NCI-H2227 treated with DMSO at 0.1 percent for 48 hours (cell line): ENCODE data around the gene ZNRF3.
"Not testable (repeated sequence)": the region's sequence is repeated elsewhere in the genome, so short reads cannot be mapped to it uniquely, and the experiment has no call there.

Experiments
- DNase-seq: peaks from one replicate; lab custom pipeline; 2025; lab: John Stamatoyannopoulos, UW

The ZNRF3 gene

DNA sequence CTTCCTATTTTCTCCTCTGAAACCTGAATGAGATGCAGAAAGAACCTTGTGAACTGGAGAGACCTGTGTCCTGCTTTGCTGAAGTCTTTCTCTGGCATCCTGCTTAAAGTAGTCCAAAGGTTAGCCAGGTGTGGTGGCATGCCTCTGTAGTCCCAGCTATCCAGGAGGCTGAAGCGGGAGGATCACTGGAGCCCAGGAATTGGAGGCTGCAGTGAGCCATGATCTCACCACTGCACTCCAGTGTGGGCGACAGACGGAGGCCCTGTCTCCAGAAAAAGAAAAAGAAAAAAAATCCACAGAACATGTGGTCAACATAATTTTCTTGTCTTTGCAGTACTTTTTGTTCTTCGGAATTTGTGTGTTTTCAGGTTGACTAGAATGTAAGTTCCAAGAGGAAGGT, 187.1 kb downstream of the ZNRF3 start:
- no peak for DNase-seq

- no peak for DNase-seq
Observed at GRCh38 chr22:29071261-29072045, 188.1 kb downstream of the ZNRF3 start.

- peak; percentile 45 for DNase-seq
Observed at GRCh38 chr22:29072193-29072978, 189.0 kb downstream of the ZNRF3 start.

GRCh38 chr22:29072979-29073617, 189.7 kb downstream of the ZNRF3 start, which contains the start of gene KREMEN1:
Gene KREMEN1, plus strand, starts transcription at chr22:29073035. Its CDS starts 96 bp downstream, at chr22:29073131.
- no peak for DNase-seq

DNA sequence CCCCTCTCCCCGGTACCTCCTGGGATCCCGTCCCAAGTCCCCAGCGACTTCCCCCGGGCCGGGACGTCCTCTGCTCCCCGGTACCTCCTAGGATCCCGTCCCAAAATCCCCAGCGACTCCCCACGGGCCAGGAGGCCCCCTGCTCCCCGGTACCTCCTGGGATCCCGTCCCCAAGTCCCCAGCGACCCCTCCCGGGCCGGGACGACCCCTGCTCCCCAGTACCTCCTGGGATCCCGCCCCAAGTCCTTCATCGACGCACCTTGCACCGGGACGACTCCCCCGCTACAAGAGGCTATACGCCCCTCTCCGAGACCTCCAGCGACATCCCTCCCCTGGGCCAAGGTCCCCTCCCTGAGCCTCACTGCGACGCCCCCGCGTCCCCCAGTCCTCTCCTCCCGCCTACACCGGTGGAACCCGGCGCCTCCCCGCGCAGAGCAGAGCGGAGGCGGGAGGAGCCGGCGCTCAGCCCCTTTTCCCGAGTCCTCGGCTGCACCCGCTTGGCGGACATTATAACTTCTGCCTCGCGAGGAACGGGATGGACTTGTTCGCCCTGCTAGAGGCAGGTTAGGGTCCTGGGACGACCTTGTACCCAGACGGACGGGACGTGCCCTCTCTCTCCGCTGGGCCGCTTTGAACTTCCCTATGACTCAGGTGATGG, 190.4 kb downstream of the ZNRF3 start:
- DNase-seq = no peak

DNA sequence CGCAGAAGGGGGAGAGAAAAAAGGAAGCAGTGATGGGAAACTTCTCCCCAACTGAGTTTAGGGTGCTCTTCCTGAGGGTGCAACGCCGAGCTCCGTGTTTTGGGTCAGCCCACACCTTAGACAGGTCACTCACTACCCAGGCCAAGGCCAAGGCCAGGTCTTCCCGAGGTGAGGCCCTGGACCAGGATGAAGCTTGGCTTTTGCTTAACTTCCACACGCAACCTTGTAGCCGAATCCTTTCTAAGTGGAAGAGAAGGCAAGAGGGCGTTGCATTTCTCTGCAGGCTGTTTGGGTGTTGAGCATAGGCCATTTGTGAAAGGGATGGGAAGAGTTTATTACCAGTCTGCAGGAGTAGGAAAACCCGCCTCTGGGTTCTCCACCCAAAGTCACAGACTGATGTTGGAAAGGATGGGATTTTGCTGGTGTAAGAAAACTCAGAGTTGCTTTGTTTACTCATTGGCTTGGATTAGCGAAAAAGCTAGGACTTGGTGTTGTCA, 191.0 kb downstream of the ZNRF3 start:
- no peak for DNase-seq

- DNase-seq = no peak
Observed at GRCh38 chr22:29078036-29078868, 194.9 kb downstream of the ZNRF3 start.

DNA sequence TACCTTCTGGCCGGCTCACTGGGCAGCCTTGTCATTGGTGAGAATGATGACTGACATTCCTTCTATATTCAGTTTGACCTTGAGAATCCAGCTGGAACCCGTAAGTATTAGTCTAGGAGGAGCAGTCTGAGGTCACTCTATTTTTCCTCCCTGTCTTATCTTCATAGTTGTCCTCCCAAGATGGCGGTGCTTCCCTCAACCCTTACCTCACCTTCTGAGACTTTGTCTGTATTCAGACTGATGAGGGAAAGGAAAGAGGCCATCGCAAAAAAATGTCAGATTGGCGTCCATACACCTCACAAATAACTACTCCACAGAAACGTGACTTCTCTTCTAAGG, 195.5 kb downstream of the ZNRF3 start:
- no peak for DNase-seq

- DNase-seq = peak; percentile 38
Observed at GRCh38 chr22:29079218-29079901, 196.0 kb downstream of the ZNRF3 start.

DNA sequence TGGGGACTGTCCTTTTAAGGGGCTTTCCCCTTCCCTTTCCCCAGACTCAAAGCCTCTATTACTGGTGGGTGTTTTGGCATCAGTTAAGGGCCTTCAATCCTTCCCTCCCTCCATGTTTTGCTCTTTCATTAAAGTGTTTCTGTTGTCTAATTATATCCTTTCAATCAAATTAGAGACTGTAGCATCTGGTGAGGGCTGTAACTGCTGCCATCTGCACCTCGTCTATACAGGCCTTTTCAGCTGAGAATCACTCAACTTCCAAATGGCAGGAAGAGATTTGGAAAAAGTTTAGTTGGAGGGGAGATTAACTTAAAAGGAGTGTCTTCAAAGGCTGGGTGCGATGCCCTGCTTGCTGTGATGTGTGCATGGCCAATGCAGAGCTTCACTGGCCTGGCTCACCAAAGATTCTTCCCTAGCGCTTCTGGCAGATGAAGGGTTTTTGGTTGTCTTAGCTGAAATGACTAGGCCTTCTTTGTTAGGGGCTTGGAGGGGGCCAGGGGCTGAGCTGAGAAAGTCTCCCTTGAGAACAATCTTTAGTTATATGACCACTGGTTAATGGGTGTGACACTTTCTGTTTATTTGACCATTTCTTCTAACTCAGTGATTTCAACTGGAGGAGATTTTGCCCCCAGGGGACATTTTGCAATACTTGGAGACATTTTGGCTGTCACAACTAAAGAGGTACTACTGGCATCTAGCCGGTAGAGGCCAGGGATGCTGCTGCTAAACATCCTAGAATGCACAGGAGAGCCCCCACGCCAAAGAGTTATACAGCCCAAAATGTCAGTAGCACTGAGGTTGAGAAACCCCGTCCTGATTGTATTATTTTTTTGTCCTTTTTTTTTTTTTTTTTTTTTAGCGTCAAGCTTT, 197.0 kb downstream of the ZNRF3 start:
- DNase-seq = peak; percentile 40

GRCh38 chr22:29081517-29082236, 198.3 kb downstream of the ZNRF3 start:
- DNase-seq = no peak

DNA sequence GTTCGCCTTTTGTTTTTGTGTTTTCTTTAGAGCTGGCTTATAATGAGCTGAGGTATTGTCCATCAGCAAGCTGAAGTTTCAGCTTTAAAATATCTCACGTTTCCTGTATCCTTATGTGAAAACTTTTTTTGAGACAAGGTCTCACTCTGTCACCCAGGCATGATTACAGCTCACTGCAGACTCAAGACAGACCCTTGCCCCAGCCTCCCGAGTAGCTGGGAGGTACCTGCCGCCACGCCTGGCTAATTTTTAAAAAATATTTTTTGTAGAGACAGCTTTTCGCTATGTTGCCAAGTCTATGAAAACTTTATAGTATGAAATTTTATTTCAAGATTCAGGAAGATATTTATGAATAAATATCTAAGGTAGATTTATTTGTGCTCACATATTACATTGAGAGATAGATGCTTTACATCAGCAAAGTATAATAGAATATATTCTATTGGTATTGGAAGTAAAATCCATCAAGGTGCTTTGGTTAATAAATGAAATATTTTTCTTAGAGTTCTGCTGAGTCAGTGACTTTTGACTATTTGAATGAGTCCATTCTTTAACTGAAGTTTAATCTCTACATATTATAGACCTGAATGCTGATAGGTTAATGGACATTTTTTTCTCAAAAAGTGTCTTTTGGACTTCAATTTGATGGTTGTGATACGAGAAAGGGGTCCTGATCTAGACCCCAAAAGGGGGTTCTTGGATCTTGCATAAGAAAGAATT, 199.6 kb downstream of the ZNRF3 start:
- DNase-seq = no peak

DNA sequence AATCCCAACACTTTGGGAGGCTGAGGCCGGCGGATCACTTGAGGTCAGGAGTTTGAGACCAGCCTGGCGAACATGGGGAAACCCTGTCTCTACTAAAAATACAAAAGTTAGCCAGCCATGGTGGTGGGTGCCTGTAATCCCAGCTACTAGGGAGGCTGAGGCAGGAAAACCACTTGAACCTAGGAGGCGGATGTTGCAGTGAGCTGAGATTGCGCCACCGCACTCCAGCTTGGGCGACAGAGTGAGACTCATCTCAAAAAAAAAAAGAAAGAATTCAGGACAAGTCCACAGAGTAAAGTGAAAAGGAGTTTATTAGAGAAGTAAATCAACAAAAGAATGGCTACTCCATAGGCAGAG, 200.2 kb downstream of the ZNRF3 start:
- not testable (repeated sequence) for DNase-seq

- DNase-seq = no peak
Observed at GRCh38 chr22:29083933-29084591, 200.7 kb downstream of the ZNRF3 start.

GRCh38 chr22:29087012-29087411, 203.6 kb downstream of the ZNRF3 start:
- no peak for DNase-seq

DNA sequence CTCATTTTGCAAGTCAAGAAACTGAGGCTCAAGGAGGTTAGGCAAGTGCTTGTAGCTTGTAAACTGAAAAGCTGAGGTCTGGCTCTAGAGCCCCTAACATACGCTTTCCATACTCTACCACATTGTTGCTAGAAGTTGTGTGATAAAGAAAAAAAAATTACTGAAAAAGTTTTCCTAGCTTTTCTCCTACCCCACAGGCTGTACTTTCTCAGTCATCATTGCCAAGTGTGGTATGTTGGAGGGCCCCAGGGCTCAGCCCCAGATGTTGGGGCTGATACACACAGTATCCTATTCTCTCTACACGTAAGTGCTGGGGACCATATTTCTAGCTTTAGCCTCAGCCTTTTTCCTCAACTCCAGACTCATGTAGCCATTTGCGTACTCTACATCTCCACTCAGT, 205.4 kb downstream of the ZNRF3 start:
- no peak for DNase-seq

DNA sequence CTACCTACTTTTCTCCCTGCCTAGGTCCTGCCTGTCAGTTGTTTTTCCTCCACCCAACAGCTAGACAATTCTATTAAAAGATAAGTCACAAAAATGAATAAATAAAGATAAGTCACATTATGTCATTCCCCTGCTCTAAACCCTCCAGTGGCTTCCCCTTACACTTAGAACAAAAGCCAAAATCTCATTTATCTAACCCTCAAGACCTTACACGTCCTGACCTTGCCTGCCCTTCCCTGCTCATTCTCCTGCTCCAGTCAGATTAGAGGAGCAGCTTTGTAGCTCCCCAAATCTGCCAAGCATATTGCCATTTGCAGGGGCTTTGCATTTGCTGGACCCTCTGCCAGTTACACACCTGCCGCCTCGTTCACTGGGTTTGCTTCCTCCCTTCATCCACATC, 206.1 kb downstream of the ZNRF3 start:
- DNase-seq = no peak

DNA sequence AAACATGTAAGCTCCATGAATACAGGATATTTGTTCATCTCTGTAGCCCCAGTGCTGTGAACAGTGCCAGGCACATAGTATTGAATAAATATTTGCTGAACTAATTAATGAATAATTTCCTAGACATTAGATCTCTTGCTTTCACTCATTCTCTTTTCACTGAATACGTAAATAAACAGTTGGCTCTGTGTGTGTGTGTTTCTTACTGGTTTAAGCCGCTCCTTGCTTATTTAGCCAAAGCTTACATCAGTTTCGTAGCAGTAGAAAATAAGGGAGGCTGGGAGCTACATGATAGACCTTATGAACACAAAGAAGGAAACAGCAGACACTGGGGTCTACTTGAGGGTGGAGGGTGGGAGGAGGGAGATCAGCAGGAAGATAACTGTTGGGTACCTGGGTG, 206.7 kb downstream of the ZNRF3 start:
- DNase-seq = no peak
